Measurements from ENCODE around the gene C19orf33. TPM values are rescaled to one million over a fixed set of nuclear protein-coding genes. Genes with fewer than 3 reads are reported as not detected.

C19orf33 gene
- total RNA-seq, 1 donor from 2014 or later = 1.6 TPM

GRCh38 chr19:38283271-38283670 is 20.8 kb upstream of the C19orf33 start:
- Histone ChIP-seq H3K36me3 (no peaks in the 10 kb centered on the region), H3K4me3 (no peak overlapping the region), H3K27ac (replicated peaks) (no peak overlapping the region), H3K4me1 (peaks cover 48% of the 10 kb centered on the region), H3K9me3 (replicated peaks) (no peaks in the 10 kb centered on the region), H3K27me3 (ENCODE audit: low read depth) (no peaks in the 10 kb centered on the region)
- intact Hi-C loops (cut with micrococcal nuclease) = no loop called here
- no peak for DNase-seq
- TF ChIP-seq, protein P1, sequence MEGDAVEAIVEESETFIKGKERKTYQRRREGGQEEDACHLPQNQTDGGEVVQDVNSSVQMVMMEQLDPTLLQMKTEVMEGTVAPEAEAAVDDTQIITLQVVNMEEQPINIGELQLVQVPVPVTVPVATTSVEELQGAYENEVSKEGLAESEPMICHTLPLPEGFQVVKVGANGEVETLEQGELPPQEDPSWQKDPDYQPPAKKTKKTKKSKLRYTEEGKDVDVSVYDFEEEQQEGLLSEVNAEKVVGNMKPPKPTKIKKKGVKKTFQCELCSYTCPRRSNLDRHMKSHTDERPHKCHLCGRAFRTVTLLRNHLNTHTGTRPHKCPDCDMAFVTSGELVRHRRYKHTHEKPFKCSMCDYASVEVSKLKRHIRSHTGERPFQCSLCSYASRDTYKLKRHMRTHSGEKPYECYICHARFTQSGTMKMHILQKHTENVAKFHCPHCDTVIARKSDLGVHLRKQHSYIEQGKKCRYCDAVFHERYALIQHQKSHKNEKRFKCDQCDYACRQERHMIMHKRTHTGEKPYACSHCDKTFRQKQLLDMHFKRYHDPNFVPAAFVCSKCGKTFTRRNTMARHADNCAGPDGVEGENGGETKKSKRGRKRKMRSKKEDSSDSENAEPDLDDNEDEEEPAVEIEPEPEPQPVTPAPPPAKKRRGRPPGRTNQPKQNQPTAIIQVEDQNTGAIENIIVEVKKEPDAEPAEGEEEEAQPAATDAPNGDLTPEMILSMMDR (IDR thresholded peaks at IDR 0.05; ENCODE audit: borderline replicate concordance) = no peak

DNA sequence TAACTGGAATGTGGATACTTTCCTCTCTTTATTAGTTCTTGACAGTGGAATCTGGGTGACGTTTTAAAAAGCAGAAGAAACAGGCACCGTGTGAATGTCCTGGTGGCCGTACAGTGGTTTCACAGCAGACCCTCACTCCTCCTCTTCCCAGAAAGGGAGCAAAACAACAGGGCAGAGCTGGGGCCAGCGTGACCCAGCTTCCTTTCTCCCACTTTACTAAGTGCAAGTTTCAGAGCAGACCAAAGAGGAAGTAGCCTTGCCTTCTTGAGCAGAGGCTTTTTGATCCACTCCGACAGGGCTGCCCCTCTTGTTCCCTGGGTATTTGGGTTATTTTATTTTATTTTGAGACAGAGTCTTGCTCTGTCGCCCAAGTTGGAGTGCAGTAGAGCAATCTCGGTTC is 19.6 kb upstream of the C19orf33 start:
- Histone ChIP-seq H3K27ac (replicated peaks) (peak overlapping the region; percentile 19), H3K9me3 (replicated peaks) (no peaks in the 10 kb centered on the region), H3K4me1 (peaks cover 37% of the 10 kb centered on the region), H3K36me3 (no peaks in the 10 kb centered on the region), H3K27me3 (ENCODE audit: low read depth) (no peaks in the 10 kb centered on the region), H3K4me3 (no peak overlapping the region)
- TF ChIP-seq, protein P1 (IDR thresholded peaks at IDR 0.05; ENCODE audit: borderline replicate concordance) = no peak
- no peak for DNase-seq
- intact Hi-C loops (cut with micrococcal nuclease) = no loop called here

- H3K4me1 ChIP-seq = peaks cover 25% of the 10 kb centered on the region
- no peaks in the 10 kb centered on the region for H3K9me3 ChIP-seq (replicated peaks)
- no peak for DNase-seq
- H3K27me3 ChIP-seq (ENCODE audit: low read depth) = no peaks in the 10 kb centered on the region
- intact Hi-C loops (cut with micrococcal nuclease) = no loop called here
- TF ChIP-seq, protein P1 (IDR thresholded peaks at IDR 0.05; ENCODE audit: borderline replicate concordance) = no peak
- H3K27ac ChIP-seq (replicated peaks) = no peak overlapping the region
- no peaks in the 10 kb centered on the region for H3K36me3 ChIP-seq
- H3K4me3 ChIP-seq = no peak overlapping the region
Observed at GRCh38 chr19:38285567-38285966, 18.5 kb upstream of the C19orf33 start.

- no peak overlapping the region for H3K4me3 ChIP-seq
- no peaks in the 10 kb centered on the region for H3K36me3 ChIP-seq
- no peak overlapping the region for H3K27ac ChIP-seq (replicated peaks)
- H3K9me3 ChIP-seq (replicated peaks) = no peaks in the 10 kb centered on the region
- TF ChIP-seq, protein P1 (IDR thresholded peaks at IDR 0.05; ENCODE audit: borderline replicate concordance) = no peak
- intact Hi-C loops (cut with micrococcal nuclease) = no loop called here
- peaks cover 5% of the 10 kb centered on the region for H3K4me1 ChIP-seq
- no peak for DNase-seq
- no peaks in the 10 kb centered on the region for H3K27me3 ChIP-seq (ENCODE audit: low read depth)
Observed at GRCh38 chr19:38287604-38288003, 16.4 kb upstream of the C19orf33 start.

- no peak overlapping the region for H3K4me3 ChIP-seq
- no peak for DNase-seq
- TF ChIP-seq, protein P1 (IDR thresholded peaks at IDR 0.05; ENCODE audit: borderline replicate concordance) = no peak
- H3K36me3 ChIP-seq = no peaks in the 10 kb centered on the region
- H3K4me1 ChIP-seq = no peaks in the 10 kb centered on the region
- no peaks in the 10 kb centered on the region for H3K27me3 ChIP-seq (ENCODE audit: low read depth)
- H3K9me3 ChIP-seq (replicated peaks) = no peaks in the 10 kb centered on the region
- intact Hi-C loops (cut with micrococcal nuclease) = no loop called here
- no peak overlapping the region for H3K27ac ChIP-seq (replicated peaks)
Observed at GRCh38 chr19:38288123-38288855, 15.8 kb upstream of the C19orf33 start.
